ENCODE data around the gene MAPRE2. TPM values are rescaled to one million over a fixed set of nuclear protein-coding genes. Genes with fewer than 3 reads are reported as not detected.
A peak's percentile ranks its signal among the peaks of the same experiment; 100 is the strongest.
"Not testable (repeated sequence)": the region's sequence is repeated elsewhere in the genome, so short reads cannot be mapped to it uniquely, and the experiment has no call there.

MAPRE2 gene
- polyA plus RNA-seq, 3 donors: 25.4 to 33.6 (median 28.2) TPM

- no peak for DNase-seq (ENCODE audit: extremely low read depth in 1 of 11, low read depth in 9 of 11, low spot score in 4 of 11)
Observed at GRCh38 chr18:35161485-35161884, 120.3 kb downstream of the MAPRE2 start.

GRCh38 chr18:35161934-35162333, 120.7 kb downstream of the MAPRE2 start:
- no peak for DNase-seq (ENCODE audit: extremely low read depth in 1 of 11, low read depth in 9 of 11, low spot score in 4 of 11)

GRCh38 chr18:35163014-35163539, 121.9 kb downstream of the MAPRE2 start:
- DNase-seq (ENCODE audit: extremely low read depth in 1 of 11, low read depth in 9 of 11, low spot score in 4 of 11): no peak

DNA sequence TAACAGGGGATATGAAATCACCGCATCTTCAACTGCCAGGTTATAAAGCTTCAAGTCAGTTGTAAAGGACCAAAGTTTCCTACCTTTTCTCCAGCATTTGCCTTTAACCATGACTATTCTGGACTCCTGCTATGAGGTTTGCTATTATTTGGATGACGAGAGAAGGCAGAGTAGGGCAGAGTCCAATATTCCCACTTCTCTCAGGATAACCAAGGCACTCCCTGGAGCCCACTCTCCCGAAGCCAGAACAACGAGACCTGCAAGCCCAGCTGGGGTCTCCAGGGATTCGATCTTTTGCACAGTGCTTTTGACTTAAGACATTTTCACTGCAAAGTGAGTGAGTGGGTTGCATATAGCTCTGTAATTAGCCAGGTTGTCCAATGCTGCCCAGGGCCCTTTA, 122.5 kb downstream of the MAPRE2 start:
- DNase-seq (ENCODE audit: extremely low read depth in 1 of 11, low read depth in 9 of 11, low spot score in 4 of 11): no peak

GRCh38 chr18:35164133-35164532, 122.9 kb downstream of the MAPRE2 start:
- DNase-seq (ENCODE audit: extremely low read depth in 1 of 11, low read depth in 9 of 11, low spot score in 4 of 11): no peak

DNA sequence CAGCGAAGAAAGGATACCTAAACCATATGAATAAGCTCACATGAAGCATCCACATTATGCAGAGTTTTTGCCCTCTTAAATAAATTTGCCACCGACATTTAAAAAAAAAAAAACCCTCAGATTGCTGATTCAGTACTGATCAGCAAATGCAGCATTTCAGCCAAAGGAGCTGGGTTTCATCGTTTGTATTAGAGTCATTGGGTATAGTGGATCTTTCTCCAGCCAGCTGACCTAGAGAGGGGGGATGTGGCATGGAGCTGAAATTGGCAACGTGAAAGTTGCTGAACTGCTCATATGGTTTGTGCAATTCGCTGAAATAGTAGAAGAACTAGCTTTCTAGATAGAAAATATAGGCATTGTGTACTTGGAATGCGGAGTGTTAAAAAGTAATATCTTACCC, 126.1 kb downstream of the MAPRE2 start:
- no peak for DNase-seq (ENCODE audit: extremely low read depth in 1 of 11, low read depth in 9 of 11, low spot score in 4 of 11)

GRCh38 chr18:35167857-35168256, 126.6 kb downstream of the MAPRE2 start:
- no peak for DNase-seq (ENCODE audit: extremely low read depth in 1 of 11, low read depth in 9 of 11, low spot score in 4 of 11)

- DNase-seq (ENCODE audit: extremely low read depth in 1 of 11, low read depth in 9 of 11, low spot score in 4 of 11): not testable (repeated sequence)
Observed at GRCh38 chr18:35170323-35170722, 129.1 kb downstream of the MAPRE2 start.

GRCh38 chr18:35171315-35171987, 130.2 kb downstream of the MAPRE2 start:
- peak in 1 of 11 donors; percentile 7 for DNase-seq (ENCODE audit: extremely low read depth in 1 of 11, low read depth in 9 of 11, low spot score in 4 of 11)

DNA sequence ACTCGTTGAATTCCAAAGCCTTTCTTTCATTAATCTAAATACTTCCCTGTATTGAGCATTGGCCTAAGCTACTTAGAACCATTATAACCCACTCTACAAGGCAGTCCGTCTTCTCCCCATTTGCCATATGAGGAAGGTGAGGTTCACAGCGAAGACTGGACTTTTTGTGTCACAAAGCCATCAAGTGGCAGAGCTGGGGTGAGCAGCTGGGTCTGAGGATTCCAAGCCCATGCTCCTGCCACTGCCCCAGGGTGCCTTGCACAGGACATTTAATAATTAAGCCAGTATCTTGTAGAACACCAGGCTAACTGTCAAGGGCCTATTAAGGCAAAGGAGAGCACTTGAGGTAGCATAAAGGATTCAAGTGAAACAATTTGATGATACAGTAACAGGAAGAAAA, 130.8 kb downstream of the MAPRE2 start:
- DNase-seq (ENCODE audit: extremely low read depth in 1 of 11, low read depth in 9 of 11, low spot score in 4 of 11): no peak

DNA sequence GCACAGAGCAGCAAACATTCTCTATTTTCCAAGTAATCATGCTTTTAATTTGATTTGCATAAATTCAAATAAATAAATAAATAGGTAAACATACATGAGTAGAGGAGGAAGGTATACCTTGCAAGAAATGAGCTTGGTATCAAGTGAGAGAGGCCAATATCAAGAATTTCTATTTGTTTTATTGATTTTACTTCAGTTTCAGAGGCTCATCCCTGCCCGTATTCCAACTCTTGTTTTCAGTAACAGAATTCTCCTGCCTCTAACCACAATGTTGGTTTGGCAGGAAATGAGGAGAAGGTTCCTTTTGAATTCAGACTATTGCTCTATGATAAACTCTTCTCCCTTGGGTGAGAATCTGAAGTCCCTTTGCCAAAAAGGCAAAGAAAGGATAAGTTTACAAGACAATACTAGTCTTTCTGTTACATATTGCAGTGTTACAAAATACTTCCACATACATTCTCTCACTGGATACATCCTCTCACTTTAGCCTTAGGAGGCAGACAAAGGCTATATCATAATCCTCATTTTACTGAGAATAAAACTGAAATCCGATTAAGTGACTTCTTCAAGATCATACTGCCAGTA, 131.3 kb downstream of the MAPRE2 start:
- no peak for DNase-seq (ENCODE audit: extremely low read depth in 1 of 11, low read depth in 9 of 11, low spot score in 4 of 11)

GRCh38 chr18:35174093-35174731, 133.0 kb downstream of the MAPRE2 start:
- DNase-seq (ENCODE audit: extremely low read depth in 1 of 11, low read depth in 9 of 11, low spot score in 4 of 11): no peak

DNA sequence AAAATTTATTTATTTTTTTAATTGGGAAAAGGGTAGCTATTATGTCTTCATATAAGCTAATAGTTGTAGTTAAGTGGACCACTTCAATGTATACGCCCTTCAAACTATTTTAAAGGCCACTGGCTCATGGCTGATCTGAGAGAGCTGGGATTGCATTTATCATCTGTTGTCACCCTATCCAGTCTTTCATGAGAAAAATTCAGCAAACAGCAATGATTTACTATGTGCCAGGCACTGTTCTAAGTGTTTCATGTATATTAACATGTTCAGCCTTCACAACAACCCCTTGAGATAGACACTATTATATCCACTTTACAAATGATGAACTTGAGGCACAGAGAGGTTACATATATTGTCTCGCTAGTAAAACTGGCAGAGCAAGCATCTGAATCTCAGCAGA, 133.5 kb downstream of the MAPRE2 start:
- no peak for DNase-seq (ENCODE audit: extremely low read depth in 1 of 11, low read depth in 9 of 11, low spot score in 4 of 11)

- no peak for DNase-seq (ENCODE audit: extremely low read depth in 1 of 11, low read depth in 9 of 11, low spot score in 4 of 11)
Observed at GRCh38 chr18:35176925-35177324, 135.7 kb downstream of the MAPRE2 start.

GRCh38 chr18:35178260-35178659, 137.0 kb downstream of the MAPRE2 start:
- no peak for DNase-seq (ENCODE audit: extremely low read depth in 1 of 11, low read depth in 9 of 11, low spot score in 4 of 11)

DNA sequence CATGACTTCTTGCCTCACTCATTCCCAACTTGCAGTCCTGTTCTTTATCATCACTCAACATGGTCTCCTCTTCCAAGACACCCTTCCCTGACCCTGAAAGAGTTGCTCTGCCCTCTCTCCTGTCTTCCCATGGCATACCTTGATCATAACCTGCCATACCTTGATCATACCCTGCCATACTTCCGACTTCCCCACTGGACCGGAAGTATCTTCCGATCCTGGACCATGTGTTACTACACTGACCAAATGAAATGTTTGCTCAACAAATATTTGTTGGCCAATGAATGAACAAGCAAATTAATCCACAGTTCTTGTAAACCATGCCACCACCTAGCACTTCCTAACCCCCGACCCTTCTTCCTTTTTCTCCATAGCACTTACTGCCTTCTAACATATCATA, 138.7 kb downstream of the MAPRE2 start:
- DNase-seq (ENCODE audit: extremely low read depth in 1 of 11, low read depth in 9 of 11, low spot score in 4 of 11): no peak

DNA sequence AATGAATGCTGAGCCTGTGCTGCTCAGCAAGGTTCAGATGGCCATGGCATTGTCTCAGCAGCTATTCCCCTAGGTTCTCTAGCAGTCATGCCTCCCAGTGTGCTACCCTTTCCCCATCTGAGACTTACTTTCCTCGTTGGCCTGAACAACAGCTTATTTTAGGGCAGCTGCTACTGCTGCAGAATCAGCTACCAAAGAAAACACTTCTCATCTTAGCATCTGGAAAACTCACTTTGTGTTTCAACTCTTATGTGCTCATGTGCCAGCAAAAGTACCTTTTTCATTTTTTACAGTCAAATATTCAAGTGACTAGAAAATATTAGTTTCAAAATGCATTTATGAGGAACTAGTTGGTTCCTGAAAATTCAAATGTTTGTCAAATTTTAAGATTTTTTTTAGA, 139.2 kb downstream of the MAPRE2 start:
- DNase-seq (ENCODE audit: extremely low read depth in 1 of 11, low read depth in 9 of 11, low spot score in 4 of 11): no peak

GRCh38 chr18:35182151-35182550, 140.9 kb downstream of the MAPRE2 start:
- DNase-seq (ENCODE audit: extremely low read depth in 1 of 11, low read depth in 9 of 11, low spot score in 4 of 11): no peak

DNA sequence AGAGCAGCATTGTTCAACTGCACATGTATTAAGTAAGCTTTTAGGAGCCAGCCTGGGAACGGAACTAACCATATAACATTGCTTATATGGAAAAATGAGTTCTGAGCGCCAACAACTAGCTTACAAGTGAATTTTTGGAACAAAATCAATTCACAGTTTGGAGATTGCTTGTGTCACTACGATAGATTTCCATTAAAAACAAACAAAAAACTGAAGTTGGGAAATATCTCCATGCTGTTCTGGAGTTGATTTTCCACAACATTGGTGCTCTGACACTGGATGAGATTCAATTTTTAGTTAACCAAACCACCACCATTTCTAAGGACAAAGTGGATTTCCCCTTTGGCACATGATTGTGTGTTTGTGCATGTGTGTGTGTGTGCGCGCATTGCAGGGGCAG, 142.7 kb downstream of the MAPRE2 start:
- no peak for DNase-seq (ENCODE audit: extremely low read depth in 1 of 11, low read depth in 9 of 11, low spot score in 4 of 11)

- no peak for DNase-seq (ENCODE audit: extremely low read depth in 1 of 11, low read depth in 9 of 11, low spot score in 4 of 11)
Observed at GRCh38 chr18:35185771-35186170, 144.6 kb downstream of the MAPRE2 start.

Data from renal cortex interstitium (tissue), 11 donors.